Measurements from ENCODE around the gene NME9. TPM values are rescaled to one million over a fixed set of nuclear protein-coding genes. Genes with fewer than 3 reads are reported as not detected.

NME9 gene
- total and polyA plus RNA-seq, 2 of the 4 experiments (the other 2 are of a cell fraction), result not detected

DNA sequence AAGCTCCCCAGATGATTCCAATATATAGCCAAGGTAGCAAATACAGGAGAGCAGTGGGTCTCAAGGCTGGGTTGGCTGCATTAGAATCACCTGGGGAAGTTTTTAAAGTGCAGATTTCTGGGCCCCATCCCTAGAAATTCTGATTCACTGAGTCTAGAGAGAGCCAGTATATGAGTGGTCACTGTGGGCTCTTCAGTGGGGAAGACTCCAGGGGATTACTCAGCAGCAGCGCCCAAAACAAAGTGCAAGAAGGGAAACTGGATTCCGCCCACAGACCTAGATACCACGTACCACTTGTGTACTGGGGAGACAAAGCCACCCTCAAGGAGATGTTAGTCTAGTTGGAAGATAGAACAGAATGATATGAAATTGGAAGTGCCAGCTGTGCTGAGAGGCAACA is 40.0 kb downstream of the NME9 start:
- no CpG with 5 or more reads among the region's 3 CpGs for WGBS, 2 experiments (ENCODE audit: extremely low coverage in 2 of 2, insufficient read length in 1 of 2)
- ChIA-PET POLR2A (ENCODE audit: unreplicated experiment) (no interaction called here), CTCF (no interaction called here)
- no TSS peak for BruUV-seq (replicated peaks)
- no peak for ATAC-seq (ENCODE audit: low read depth)
- Histone ChIP-seq H2AFZ (replicated peaks; ENCODE audit: low read length, poor library complexity) (no peak overlapping the region), H2BK120ac (ENCODE audit: low read depth, low read length) (no peak overlapping the region), H3K27me3 (ENCODE audit: control insufficient read depth, insufficient read depth, low read length) (no peaks in the 10 kb centered on the region), H3K9me1 (ENCODE audit: insufficient read depth, low read length) (peaks cover 3% of the 10 kb centered on the region; the same call in 1 of the 2 replicates), H3K14ac (replicated peaks; ENCODE audit: low read depth, low read length) (no peak overlapping the region), H2BK15ac (ENCODE audit: low read depth, low read length) (no peak overlapping the region), H3K36me3 (ENCODE audit: control insufficient read depth, insufficient read depth, low read length) (peaks cover 34% of the 10 kb centered on the region), H3K27ac (ENCODE audit: insufficient read depth, low read length) (no peak overlapping the region), H4K91ac (ENCODE audit: insufficient read depth, low read depth, low read length) (no peak overlapping the region), H4K20me1 (ENCODE audit: insufficient read depth, low read length) (no peaks in the 10 kb centered on the region), H3K4ac (ENCODE audit: low read depth, low read length) (no peak overlapping the region), H4K8ac (ENCODE audit: low read depth in 2 of 2, low read length in 2 of 2) (no peak overlapping the region), H3K4me1 (ENCODE audit: control insufficient read depth, insufficient read depth, low read length) (no peaks in the 10 kb centered on the region), H4K5ac (ENCODE audit: low read depth, low read length) (no peak overlapping the region), H3K4me3 (ENCODE audit: insufficient read depth, low read depth, low read length) (no peak overlapping the region), H2BK20ac (ENCODE audit: low read depth, low read length) (no peak overlapping the region), H2BK5ac (ENCODE audit: low read depth, low read length, poor library complexity, severe bottlenecking) (no peak overlapping the region), H2AK9ac (replicated peaks; ENCODE audit: low read depth, low read length, poor library complexity) (no peak overlapping the region), H3K9me3 (ENCODE audit: control insufficient read depth, insufficient read depth, low read length) (no peaks in the 10 kb centered on the region), H3K18ac (ENCODE audit: low read depth, low read length) (no peak overlapping the region), H3K4me2 (ENCODE audit: low read depth, low read length) (no peak overlapping the region), H3K9ac (ENCODE audit: low read depth, low read length) (no peak overlapping the region), H3K79me1 (ENCODE audit: low read depth in 1 of 2, low read length in 2 of 2) (no peaks in the 10 kb centered on the region), H3K23ac (ENCODE audit: low read depth, low read length) (no peak overlapping the region), H3K56ac (ENCODE audit: extremely low read depth, insufficient read depth, low read length) (no peak overlapping the region), H2AK5ac (ENCODE audit: low read depth, low read length) (no peak overlapping the region)
- no peak for TF ChIP-seq MAFK (IDR thresholded peaks at IDR 0.05; ENCODE audit: low read depth, low read length)
- TF ChIP-seq, protein P1, sequence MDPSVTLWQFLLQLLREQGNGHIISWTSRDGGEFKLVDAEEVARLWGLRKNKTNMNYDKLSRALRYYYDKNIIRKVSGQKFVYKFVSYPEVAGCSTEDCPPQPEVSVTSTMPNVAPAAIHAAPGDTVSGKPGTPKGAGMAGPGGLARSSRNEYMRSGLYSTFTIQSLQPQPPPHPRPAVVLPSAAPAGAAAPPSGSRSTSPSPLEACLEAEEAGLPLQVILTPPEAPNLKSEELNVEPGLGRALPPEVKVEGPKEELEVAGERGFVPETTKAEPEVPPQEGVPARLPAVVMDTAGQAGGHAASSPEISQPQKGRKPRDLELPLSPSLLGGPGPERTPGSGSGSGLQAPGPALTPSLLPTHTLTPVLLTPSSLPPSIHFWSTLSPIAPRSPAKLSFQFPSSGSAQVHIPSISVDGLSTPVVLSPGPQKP (IDR thresholded peaks at IDR 0.05; ENCODE audit: borderline replicate concordance, low read depth, low read length), result no peak
- TF ChIP-seq, protein P2, sequence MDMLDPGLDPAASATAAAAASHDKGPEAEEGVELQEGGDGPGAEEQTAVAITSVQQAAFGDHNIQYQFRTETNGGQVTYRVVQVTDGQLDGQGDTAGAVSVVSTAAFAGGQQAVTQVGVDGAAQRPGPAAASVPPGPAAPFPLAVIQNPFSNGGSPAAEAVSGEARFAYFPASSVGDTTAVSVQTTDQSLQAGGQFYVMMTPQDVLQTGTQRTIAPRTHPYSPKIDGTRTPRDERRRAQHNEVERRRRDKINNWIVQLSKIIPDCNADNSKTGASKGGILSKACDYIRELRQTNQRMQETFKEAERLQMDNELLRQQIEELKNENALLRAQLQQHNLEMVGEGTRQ (IDR thresholded peaks at IDR 0.05; ENCODE audit: low read depth, low read length), result no peak
- intact Hi-C loops (cut with micrococcal nuclease) (no loop called here), in situ Hi-C loops (cut with MboI; ENCODE audit: low sequenced_read_pairs) (no loop called here), dilution Hi-C loops (cut with HindIII; ENCODE audit: low sequenced_read_pairs, unreplicated experiment) (no loop called here)
- DNase-seq, result no peak

All from IMR-90 (cell line).